HG03139 (cell line): ENCODE measurements around the gene DDO.

Experiments used
- ATAC-seq: cut with Tn5 transposase; IDR thresholded peaks from one replicate; pipeline ENCODE4 v1.9.1; 2021; ENCODE audit not compliant: unreplicated experiment

Gene DDO

DNA sequence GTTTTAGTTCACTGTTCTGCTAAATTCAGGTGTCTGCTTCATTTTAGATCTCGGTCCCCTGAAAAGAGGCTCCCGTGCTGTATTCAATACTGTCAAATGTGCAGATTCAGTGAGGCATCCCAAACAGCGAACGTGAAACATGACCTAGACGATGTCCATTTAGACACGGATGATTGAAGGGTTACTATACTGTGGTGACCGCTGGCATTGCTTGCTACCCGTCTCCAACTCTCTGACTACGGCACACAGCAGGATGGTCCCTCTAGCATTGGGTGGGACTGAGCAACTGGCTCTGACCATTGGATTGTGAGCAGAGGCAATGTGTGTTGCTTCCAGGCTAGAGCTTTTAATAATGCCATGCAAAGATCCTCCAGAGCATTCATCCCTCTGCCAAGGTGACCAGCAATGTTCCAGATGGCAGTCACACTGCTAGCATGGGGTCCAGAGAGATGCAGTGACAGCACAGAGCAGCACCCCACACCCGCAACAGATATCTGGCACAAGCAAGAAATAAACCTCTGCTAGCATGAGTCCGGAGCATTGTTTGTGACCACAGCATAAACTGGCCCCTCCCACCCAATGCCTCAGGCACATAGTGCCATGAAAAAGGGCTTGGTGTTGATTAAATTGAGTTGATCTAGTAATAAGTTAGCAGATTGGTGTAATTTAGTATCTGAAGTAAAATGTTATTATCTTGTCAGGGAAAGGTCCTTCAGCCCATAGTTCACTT is 66.2 kb downstream of the DDO start:
- ATAC-seq = no peak

GRCh38 chr6:110345025-110345424 is 70.3 kb downstream of the DDO start:
- no peak for ATAC-seq

DNA sequence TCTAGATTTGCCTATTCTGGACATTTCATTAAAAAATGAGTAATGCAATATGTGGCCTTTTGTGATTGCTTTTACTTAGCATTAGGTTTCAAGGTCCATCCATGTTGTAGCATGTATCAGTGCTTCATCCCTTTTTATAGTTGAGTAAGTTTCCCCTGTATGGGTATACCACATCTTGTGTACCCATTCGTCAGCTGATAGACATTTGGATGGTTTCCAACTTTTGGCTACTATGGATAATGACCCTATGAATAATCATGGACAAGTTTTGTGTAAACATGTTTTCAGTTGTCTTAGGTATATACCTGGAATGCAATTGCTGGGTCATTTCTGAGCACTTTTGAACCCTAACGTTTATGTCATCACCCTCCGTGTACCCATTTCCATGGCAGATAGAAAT is 72.6 kb downstream of the DDO start:
- no peak for ATAC-seq
